ENCODE results near the gene LOXHD1.

The LOXHD1 gene

DNA sequence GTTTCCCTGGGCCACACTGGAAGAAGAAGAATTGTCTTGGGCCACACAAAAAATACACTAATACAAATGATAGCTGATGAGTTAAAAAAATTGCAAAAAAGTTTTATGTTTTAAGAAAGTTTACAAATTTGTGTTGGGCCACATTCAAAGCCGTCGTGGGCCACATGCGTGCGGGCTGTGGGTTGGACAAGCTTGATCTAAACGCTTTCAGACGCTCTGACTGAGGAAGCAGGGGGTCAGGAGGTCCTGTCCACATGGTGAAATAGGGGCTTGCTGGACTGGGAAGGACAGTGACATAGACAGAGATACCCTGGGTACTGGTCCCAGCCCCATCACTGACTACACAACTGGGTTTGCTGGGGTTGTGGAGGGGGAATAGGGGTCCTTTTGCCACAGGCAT lies 86.4 kb downstream of the LOXHD1 start:
- DNase-seq, result no peak

DNA sequence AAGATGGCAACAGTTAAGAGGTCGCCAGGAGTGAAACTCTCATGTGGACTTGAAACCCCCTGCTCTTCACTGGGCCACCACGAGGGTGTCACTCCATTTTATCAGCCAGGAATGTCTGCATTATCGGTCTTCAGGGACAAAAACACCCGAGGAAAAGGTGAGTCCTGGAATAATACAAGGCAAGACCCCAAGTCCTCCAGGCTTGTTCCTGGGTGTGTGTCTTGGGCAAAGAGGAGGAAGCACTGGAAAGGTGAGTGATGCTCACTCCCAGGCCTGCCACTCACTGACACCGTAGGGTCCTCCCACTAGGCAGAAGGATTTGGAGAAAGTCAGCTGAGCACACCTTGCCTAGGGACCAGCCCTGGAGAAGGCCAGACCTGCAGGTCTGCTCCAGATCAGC lies 86.9 kb downstream of the LOXHD1 start:
- DNase-seq, result no peak

DNA sequence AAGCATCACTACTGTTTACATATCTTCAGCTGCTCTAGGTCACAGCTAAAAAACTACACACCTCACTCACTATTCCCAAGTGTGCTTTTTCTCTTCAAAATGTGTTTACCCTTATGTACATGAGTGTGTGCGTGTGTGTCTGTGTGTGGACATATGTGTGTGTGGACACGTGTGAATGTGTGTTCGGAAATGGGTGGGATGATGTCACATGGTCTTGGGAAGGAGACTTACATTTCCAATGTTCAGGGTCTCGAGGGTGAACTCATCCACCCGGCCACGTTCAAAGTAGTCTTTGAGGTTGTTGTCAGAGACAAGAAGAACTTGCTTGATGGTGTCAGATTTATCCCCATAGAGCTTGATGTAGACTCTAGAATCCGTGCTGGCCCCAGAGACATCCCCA lies 87.8 kb downstream of the LOXHD1 start:
- no peak for DNase-seq

DNA sequence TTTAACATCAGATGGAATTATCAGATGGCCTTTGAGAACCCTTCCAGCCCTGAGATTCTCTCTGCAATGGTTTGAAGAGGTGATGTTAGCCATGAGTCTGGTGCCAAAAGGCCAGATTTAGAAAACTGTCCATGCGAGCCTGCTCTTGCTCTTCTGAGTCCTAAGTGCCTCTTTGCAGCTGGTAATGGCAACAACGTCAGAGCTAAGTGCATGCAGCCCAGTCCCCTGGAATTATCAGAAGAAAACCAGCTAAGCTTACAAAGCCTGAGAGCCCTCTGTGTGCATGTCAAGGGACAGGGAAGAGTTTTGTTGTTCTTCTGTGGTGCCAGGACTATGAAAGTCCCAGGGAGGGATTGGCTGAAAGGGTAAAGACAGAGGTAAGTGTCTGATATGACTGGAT lies 89.8 kb downstream of the LOXHD1 start:
- DNase-seq, result no peak

DNA sequence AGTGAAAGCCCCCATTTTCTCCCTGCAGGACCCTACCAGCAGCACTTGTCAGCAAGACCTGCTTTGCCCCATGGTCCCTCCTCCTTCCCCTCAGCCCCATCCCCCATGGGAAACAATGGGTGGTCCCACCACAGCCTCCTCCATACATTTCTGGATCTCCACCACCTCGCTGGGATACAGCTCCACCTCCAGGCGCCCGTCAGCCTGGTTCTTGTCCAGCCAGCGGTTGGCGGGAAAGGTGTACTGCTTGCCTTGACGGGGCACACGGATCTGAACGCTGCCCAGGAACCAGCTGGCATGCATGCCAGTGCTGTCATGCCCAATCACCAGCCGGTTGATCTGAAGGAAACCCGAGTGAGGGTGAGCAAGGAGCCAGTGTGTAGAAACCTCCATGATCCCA lies 90.9 kb downstream of the LOXHD1 start:
- DNase-seq, result no peak

DNA sequence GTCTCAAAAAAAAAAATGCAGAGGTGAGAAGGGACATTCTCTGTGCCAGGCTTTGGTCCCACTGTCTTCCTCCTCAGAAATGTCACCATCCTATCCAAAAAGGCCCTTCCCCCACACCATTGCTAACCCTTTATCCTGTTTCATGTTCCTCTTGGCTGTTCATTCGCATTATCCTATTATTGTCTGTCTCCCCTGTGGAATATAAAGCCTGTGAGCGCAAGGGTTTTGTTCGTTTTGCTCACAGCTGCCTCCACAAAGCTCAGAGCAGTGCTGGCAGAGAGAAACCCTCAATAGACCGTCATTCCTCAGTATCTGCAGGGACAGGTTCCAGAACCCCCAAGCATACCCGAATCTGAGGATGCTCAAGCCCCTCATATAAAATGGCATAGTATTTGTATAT lies 91.8 kb downstream of the LOXHD1 start:
- no peak for DNase-seq

DNA sequence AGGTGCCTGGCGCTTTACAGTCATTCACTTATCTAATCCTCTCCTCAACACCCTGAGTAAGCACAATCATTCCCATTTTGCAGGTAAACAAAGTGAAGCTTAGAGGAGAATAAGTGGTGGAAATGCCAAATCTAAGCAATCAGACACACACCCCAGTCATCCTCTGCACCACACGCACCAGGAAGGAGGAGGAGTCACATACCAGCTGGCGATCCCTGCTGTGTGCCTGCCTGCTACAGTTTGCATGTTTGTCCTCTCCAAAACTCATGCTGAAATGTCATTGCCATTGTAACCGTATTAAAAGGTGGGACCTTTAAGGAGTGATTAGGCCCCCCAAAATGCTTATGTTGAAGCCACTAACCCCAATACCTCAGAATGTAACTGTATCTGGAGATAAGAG lies 93.7 kb downstream of the LOXHD1 start:
- DNase-seq, result no peak

DNA sequence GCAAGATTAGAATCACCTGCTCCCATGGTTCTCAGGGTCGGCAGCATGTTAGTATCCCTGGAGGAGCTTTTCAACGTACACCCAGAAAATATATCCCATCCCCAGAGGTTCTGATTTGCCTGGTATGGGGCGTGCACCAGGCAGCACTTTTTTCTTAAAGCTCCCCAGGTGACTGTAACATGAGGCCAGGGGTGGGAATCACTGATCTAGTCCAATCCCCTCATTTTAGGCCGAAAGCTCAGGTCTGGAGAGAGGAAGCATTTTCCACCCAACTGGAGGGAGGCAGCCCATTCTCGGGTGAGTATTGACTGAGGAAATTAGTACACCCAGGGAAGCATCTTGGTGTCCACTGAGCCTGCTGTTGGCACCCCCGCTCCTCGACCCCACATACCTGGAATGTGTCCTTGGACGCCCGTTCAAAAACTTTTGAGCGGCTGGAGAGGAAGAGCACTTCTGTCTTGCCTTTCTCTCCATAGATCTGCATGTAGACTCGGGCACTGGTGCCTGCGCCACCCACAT lies 94.3 kb downstream of the LOXHD1 start:
- DNase-seq, result no peak

DNA sequence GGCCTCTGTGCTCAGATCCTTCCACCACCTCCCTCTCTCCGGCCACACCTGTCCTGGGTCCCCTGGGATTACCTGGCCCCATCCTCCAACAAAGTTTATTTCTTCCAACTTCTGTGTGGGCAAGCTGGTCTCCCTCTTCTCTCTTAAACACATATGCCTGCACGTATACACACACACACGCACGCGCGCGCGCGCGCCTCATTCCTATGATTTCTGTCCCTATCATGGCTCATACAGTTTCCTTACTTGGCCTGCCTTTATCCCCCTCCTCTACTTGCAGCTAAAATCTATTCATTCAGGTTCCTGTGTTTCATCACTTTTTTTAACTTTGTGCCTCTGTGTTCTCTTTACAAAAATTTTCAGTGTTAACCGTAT lies 96.4 kb downstream of the LOXHD1 start:
- DNase-seq, result no peak

DNA sequence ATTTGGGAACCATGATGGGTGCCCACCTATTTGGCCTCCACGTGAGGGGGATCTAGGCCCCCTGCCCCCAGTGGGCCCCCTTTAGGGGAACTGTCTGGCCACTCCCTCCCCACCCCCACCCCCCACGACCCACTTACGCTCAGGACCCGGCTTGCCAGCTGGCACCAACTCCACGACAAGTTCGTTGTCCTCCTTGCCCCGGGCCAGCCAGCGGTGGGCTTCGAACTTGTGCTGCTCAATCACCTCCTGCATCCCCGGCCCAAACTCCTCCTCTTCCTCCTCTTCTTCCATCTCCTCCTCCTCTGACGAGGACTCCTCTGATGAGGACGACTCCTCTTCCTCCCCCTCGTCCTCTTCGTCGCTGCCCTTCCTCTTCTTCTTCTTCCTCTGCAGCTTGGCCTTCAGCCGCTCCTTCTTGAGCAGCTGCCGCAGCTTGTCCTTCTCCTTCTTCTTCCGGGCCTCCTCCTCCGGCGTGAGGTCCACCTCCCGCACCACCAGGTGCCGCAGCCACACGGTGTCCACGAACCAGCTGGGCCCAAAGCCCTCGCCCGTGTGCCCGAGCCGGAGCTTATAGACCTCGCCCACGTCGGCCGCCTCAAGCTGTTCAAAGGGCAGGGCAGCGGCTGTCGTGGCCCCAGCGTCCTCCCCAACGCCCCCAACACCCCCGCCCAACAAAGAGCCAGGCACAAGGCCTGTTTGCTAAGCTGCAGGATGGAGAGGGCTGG lies 96.9 kb downstream of the LOXHD1 start:
- DNase-seq, result no peak

DNA sequence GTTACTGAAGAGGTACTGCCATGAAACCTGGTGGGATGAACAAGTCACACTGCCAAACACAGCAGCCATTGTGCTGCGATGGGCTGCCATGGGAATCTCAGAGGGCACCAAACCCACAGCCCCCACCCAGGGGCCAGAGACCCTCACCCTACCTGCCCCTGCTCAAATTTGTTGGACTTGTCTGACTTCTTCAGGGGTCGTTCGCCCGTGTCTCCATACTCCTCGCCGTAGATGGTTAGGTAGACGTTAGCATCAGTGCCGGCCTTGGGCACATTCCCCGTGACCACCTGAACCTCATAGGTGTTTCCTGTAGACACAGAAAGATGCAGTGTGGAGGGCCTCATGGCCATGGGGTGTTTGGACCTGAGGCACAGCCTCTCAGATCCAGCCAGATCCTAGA lies 97.7 kb downstream of the LOXHD1 start:
- no peak for DNase-seq

DNA sequence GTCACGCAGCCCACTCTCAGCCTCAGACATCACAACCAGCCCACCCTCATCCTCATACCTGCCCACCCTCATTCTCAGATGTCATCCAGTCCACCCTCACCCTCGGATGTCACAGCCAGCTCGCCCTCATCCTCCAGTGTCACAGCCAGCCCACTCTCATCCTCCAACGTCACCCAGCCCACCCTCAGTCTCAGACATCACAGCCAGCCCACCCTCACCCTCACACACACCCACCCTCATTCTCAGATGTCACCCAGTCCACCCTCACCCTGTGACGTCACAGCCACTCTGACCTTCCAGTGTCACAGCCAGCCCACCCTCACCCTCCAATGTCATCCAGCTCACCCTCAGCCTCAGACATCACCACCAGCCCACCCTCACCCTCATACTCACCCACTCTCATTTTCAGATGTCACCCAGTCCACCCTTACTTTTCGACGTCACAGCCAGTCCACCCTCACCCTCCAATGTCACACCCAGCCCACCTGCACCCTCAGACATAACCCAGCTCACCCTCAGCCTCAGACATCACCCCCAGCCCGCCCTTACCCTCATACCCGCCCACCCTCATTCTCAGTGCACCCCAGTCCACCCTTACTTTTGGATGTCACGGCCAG lies 100.3 kb downstream of the LOXHD1 start:
- DNase-seq, result no peak

DNA sequence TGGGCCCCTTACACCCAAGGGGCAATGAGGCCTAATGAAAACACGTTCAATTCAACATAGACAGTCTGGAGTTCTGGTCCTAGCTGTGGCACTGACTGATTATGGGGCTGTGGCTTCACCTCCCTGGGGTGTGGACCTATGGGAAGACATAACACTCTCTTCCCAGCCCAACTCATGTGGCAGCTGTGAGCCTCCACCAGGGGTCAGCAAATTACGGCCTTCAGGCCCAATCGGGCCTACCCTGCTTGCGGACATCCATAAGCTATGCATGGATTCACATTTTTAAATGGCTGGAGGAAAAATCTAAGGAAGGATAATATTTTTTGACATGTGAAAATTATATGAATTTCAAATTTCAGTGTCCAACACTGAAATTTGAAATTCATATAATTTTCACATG lies 101.3 kb downstream of the LOXHD1 start:
- no peak for DNase-seq

DNA sequence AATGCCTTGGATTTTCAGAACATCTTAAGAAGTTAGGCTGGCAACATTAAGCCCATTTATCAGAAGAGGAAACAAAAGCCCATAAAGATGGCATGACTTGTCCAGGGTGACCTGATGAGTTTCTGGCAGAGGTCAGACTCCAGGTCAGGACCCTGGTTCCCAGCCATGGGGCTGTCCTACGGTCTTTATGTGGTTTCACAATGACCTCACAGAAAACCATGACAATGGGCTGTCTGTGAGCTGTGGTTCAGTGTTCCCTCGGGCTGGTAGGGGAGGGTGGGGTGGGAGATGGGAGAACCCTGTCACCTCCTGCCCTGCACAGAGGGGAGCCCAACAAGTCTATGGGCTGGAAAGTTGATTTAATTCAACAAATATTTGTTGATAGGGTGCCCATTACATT lies 101.8 kb downstream of the LOXHD1 start:
- no peak for DNase-seq

DNA sequence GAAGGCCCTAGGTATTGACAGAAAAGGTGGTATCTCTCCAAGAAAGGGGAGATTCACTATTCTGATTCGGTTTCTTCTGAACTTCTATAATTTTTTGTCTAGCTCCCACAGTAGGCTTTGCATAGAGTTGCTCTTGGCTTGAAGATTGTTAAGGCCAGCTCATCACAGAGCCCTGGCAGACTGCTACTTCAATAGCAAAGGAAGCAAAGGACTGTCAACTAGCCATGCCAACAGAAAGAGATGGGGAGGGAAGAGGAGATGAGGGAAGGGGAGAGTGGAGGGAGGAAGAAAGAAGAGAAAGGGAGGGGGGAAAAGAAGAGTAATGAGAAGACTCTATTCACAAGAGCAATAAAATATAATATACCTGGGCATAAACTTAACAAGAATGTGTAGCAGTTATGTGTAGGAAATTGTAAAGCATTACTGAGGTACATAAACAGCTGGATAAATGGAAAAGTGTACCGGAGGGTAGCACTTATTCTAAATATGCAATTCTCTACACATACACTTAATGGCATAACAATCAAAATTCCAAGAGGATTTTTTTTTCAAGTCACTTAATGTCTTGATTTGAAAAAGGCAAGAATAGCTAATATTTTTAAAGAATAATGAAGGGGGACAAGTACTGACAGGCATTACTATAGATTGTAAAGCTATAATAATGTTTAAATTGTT lies 102.5 kb downstream of the LOXHD1 start:
- DNase-seq, result no peak

DNA sequence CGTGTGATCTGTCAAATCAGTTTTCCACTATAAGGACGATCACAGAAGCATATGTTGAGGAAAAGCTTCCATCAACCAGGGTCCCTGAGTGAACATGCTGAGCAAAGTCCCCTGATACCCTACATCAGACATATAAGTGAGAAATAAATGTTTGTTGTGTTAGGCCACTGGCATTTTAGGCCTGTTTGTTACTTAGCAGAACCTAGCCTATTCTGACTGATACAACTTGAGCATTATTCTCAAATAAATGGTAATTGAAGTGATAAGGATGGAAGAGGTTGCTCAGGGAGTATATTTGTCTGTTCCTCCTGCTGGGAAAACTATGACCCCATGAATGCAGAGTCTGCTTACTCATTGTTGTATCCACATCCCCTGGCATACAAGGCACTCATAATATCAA lies 106.4 kb downstream of the LOXHD1 start:
- no peak for DNase-seq

DNA sequence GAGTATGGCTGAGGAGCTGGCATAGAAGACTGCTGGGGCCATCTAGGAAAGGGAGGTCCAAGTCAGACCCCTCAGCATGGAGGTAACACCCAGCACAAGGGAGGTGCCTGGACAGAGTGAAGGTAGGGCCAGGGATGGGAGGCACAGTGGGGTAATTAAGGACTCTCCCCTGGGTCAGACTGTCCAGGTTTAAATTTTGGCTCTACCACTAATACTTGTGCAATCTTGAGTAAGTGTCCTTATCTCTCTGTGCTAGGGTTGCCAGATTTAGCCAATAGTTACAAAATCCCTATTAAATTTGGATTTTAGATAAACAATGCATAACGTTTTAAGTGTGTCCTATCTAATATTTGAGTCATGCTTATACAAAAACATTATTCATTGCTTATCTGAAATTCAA lies 109.5 kb downstream of the LOXHD1 start:
- no peak for DNase-seq

DNA sequence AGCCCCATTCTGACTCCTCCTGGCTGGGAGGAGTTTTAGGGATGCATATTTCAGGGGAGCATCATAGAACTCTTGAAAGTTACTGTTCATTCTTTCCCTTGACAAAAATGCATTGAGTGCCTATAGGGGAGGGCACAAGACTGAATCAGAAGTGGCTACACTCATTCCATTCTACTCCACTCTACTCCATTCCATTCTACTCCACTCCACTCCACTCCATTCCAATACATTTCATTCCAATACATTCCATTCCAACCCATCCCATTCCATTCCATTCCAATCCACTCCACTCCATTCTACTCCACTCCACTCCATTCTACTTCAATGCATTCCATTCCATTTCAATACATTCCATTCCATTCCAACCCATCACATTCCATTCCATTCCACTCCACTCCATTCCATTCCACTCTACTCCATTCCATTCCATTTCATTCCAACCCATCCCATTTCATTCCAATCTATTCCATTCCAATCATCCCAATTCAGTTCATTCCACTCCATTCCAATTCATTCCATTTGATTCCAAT lies 110.8 kb downstream of the LOXHD1 start:
- DNase-seq, result no peak

DNA sequence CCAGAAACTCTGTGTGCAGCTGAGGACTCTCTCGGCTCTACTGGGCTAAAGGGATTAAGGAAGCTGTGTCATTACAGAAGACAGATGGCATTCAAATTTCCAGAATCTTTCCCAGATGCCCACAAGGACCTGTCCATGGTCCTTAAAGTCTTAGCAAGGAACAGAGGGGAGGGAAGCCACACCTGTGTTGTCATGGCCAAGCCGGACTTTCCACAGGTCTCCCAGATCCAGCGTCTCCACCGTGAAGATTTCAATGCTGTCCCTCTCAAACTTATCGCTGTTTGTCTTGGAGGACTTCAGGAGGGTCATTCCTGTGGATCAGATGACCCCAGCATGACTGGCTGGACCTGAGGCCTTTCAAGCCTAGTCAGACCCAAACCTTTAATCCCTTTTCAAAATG lies 114.5 kb downstream of the LOXHD1 start:
- DNase-seq, result no peak

DNA sequence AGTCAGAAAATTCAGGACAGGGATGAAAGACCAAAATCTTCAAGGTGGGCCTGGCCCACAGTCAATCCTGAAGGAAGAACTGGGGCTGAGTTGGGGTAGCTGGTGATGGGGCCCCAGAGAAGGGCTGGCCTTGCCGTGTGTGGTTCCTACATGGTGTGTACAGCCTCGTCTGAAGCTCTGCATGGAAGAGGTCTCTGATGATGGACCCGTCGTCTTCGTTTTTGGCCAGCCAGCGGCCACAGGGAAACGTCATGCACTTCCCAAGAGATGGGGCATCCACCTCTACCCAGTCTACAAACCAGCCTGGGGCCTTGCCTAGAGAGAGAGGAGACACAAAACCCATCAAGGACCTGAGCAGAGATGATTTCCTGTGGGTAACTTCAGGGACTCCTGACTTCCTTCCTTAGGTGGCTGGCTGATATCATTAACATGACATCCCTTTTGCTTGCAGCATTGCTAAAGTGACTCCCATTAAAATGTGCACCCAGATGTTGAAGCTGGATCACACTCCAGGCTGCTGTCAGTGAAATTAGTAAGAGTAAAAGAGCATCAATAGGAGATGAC lies 115.3 kb downstream of the LOXHD1 start:
- DNase-seq, result no peak

DNA sequence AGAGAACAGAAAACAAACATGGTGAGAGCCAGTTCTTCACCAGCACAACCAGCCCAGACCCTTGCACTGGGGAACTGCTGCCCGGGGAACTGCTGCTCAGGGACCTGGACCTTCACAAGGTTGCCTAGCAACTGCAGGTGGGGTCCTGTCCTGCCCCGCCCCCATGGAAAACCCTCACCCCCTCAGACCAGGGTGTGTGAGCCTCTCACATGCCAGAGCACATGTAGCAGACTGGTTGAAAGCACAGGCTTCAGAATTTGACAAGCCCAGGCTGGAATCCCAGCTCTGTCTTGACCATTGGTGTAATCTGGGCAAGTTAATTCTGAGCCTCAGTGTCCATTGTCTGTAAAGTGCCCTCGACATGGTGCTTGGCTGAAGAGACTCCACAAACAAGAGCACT lies 118.6 kb downstream of the LOXHD1 start:
- no peak for DNase-seq

DNA sequence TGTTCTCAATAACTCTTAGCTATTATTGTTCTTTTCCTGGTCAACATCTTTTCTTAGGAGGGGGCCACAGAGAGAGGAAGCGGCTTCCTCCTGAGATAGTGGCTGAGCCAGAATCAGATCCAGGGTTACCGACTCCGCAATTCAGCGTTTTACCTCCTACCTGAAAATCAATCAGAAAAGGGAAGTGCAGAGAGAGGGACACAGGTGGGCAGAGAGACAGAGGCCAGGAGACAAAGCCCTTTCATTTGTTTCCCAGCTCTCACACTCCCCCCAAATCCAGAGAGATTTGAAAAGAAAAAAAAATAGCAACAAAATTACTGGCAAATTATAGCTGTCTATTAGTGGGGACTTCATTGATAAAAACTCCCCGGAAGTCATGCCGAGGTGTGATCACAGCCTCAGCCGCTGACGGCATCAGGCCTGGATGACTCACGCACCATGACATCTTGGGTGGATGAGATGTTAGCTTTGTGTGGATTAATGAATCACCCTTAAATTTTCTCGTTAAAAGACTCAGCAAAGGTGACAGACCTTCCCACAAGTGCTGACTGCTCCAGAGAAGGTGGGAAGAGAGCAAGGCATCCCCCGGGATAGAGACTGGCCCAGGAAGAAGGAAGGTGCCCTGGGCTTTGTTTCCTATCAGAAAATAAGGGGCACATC lies 120.7 kb downstream of the LOXHD1 start:
- DNase-seq, result no peak

DNA sequence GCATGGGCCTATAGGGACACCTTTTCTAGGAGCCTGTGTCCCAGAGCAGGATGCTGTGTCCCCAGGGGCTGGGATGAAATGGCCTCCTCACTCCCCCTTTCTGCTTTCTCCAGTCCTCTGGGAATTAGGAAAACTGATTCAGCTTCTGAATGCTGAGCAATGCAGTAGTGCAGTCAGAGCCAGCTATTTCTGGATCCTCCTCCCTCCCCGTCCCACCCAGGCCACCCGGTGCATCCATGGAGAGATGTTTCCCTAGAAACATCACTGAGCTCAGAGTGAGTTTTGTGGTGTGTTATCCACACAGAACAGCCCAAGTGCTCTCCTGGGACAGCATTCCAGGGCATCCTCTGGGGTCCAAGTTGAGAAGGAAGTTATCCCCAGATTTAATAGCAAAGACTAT lies 125.5 kb downstream of the LOXHD1 start:
- no peak for DNase-seq
